WERI-Rb-1 (cell line): ENCODE data around the gene GNAT1.

Experiments
- DNase-seq: peaks from one replicate; pipeline ENCODE4 v3.0.0-alpha.2; 2020
- H3K27ac ChIP-seq: fragments of 250-450 bp; sonication (Bioruptor Pico); 2 replicates; pipeline ENCODE4 v1.5.1; 2020; ENCODE audit warnings: mild to moderate bottlenecking, moderate library complexity
- H3K27me3 ChIP-seq: fragments of 250-450 bp; sonication (Bioruptor Pico); 2 replicates; pipeline ENCODE4 v1.5.1; 2021; ENCODE audit warnings: mild to moderate bottlenecking, low read depth, moderate library complexity; ENCODE audit not compliant: insufficient read depth, severe bottlenecking
- H3K36me3 ChIP-seq: fragments of 250-450 bp; sonication (Bioruptor Pico); 2 replicates; pipeline ENCODE4 v1.5.1; 2020; ENCODE audit warnings: mild to moderate bottlenecking, moderate library complexity
- H3K4me3 ChIP-seq: 2 replicates; pipeline ENCODE4 v1.5.1; 2011; ENCODE audit warnings: low read depth, mild to moderate bottlenecking, control low read depth, low read length
- H3K9me3 ChIP-seq: fragments of 250-450 bp; sonication (Bioruptor Pico); 2 replicates; pipeline ENCODE4 v1.5.1; 2021; ENCODE audit warnings: mild to moderate bottlenecking, moderate library complexity; ENCODE audit not compliant: severe bottlenecking
- CTCF ChIP-seq: IDR thresholded peaks from 2 replicates; pipeline ENCODE4 v1.5.1; 2011; ENCODE audit warnings: low read depth, mild to moderate bottlenecking, control low read depth, inconsistent platforms, low read length

GNAT1 gene

DNA sequence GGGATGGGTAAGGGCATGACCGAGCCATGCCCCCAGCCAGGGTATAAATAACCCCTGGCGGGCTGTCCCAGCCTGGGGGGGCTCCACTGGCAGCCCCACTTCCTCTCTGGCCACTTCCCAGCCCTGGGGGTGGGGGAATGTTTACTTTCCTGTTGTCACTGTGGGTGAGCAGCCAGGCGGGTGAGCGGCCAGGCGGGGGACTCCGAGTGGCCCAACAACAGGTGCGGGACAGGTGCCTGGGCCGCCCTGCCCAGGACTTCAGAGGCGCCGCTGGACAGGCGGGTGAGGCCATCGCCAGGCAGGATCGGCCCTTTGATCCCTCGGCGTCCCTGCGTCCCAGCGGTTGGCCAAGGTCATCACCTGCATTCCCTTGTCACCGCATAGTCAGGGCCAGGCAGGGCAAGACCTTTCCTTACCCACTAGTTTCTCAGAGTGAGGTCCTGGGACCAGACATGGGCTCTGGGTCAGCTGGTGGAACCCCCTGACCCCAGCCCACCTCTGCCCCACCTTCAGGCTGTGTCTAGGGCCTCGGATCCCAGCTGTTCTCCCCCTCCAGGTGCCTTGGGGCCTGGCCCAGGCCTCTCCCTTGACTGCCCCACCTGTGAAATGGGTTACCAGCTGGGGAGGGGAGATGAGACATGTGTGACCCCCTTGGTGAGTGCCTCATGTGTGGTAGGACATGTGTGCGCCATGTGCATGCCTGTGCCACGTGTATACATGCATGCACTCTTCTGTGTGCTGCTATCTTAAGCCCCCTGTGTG is 19.7 kb upstream of the GNAT1 start:
- Histone ChIP-seq H3K4me3 (no peak overlapping the region), H3K27me3 (no peaks in the 10 kb centered on the region), H3K36me3 (peaks cover 97% of the 10 kb centered on the region), H3K27ac (no peak overlapping the region), H3K9me3 (no peaks in the 10 kb centered on the region)
- no peak for DNase-seq
- no peak for TF ChIP-seq CTCF

GRCh38 chr3:50172626-50173220 is 18.7 kb upstream of the GNAT1 start:
- H3K27ac ChIP-seq: no peak overlapping the region
- no peaks in the 10 kb centered on the region for H3K27me3 ChIP-seq
- DNase-seq: no peak
- no peak for TF ChIP-seq CTCF
- H3K9me3 ChIP-seq: no peaks in the 10 kb centered on the region
- H3K4me3 ChIP-seq: no peak overlapping the region
- H3K36me3 ChIP-seq: peaks cover 100% of the 10 kb centered on the region

GRCh38 chr3:50173685-50174516 is 17.5 kb upstream of the GNAT1 start:
- peaks cover 96% of the 10 kb centered on the region for H3K36me3 ChIP-seq

GRCh38 chr3:50174517-50174895 is 16.9 kb upstream of the GNAT1 start:
- H3K27me3 ChIP-seq: no peaks in the 10 kb centered on the region
- H3K36me3 ChIP-seq: peaks cover 94% of the 10 kb centered on the region
- DNase-seq: no peak
- no peak overlapping the region for H3K4me3 ChIP-seq
- no peaks in the 10 kb centered on the region for H3K9me3 ChIP-seq
- H3K27ac ChIP-seq: no peak overlapping the region
- TF ChIP-seq CTCF: no peak

More at GRCh38 chr3:50173685-50174516, 17.5 kb upstream of the GNAT1 start:
- peak; percentile 33 for TF ChIP-seq CTCF
- H3K27me3 ChIP-seq: no peaks in the 10 kb centered on the region
- H3K4me3 ChIP-seq: no peak overlapping the region
- H3K27ac ChIP-seq: no peak overlapping the region
- H3K9me3 ChIP-seq: no peaks in the 10 kb centered on the region
- no peak for DNase-seq

DNA sequence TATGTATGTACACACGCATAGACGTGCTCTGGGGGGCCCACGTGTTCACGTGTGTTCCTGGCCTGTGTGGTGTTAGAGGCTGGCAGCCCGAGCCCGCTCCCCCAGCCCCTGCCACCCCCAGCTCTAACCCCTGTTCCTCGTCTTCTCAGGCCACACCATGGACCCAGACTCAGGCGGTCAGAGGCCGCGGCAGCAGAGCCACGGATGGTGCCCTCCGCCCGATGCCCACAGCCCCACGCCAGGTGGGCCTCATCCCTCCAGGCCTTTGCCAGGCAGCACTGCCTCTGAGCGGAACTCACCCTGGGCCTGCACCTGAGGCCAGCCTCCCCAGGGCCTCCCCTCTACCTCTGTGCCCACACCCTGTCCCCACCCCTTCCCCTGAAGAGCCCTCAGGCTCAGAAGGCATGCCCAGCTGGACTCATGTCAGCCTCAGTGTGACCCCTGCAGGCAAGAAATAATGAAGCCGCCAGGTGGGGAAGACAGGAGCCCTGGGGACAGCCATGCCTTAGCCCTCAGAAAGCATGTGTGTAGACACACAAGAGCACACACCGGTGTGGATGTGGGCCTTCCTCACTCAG is 16.4 kb upstream of the GNAT1 start:
- no peaks in the 10 kb centered on the region for H3K9me3 ChIP-seq
- no peak for DNase-seq
- no peaks in the 10 kb centered on the region for H3K27me3 ChIP-seq
- no peak overlapping the region for H3K27ac ChIP-seq
- H3K36me3 ChIP-seq: peaks cover 94% of the 10 kb centered on the region
- no peak overlapping the region for H3K4me3 ChIP-seq
- no peak for TF ChIP-seq CTCF
